Activated naive CD4-positive, alpha-beta T cell treated with anti-CD3 and anti-CD28 coated beads for 36 hours (primary cell): Measurements from ENCODE around the gene NEDD9. TPM values are rescaled to one million over a fixed set of nuclear protein-coding genes. Genes with fewer than 3 reads are reported as not detected.

Source experiments
- CTCF ChIA-PET: fragments of 350-600 bp; sonication (Branson Sonifier 250); formaldehyde crosslinking; loops from one replicate; lab custom pipeline; 2021; ENCODE audit warnings: antibody characterized with exemption; lab: Charles Lee
- DNase-seq: peaks from one replicate; pipeline ENCODE4 v3.0.0-alpha.2; 2020
- H3K27ac Mint-ChIP-seq: one replicate; pipeline ENCODE4 v1.8.0; 2021; ENCODE audit warnings: mild to moderate bottlenecking, mixed read lengths
- H3K27me3 Mint-ChIP-seq: one replicate; pipeline ENCODE4 v1.8.0; 2021; ENCODE audit warnings: low read depth, mixed read lengths
- H3K36me3 Mint-ChIP-seq: one replicate; pipeline ENCODE4 v1.8.0; 2021; ENCODE audit warnings: low read depth, mixed read lengths
- H3K4me1 Mint-ChIP-seq: one replicate; pipeline ENCODE4 v1.8.0; 2021; ENCODE audit warnings: low read depth, mixed read lengths
- H3K4me3 Mint-ChIP-seq: one replicate; pipeline ENCODE4 v1.8.0; 2021; ENCODE audit warnings: mild to moderate bottlenecking, moderate library complexity, mixed read lengths
- H3K9me3 Mint-ChIP-seq: one replicate; pipeline ENCODE4 v1.8.0; 2021; ENCODE audit warnings: mixed read lengths
- intact Hi-C: fragments of 100-400 bp; cut with micrococcal nuclease; formaldehyde crosslinking; loops from one replicate; pipeline ENCODE4 v1.15.1; 2023
- total RNA-seq, 2 experiments: library from RNA; stranded (reverse); gene quantifications; one replicate each; pipeline ENCODE4 v1.2.3, GENCODE V29; 2021

Gene NEDD9
- total RNA-seq, 2 experiments from 2014 or later, result 17.5 to 18.8 TPM

DNA sequence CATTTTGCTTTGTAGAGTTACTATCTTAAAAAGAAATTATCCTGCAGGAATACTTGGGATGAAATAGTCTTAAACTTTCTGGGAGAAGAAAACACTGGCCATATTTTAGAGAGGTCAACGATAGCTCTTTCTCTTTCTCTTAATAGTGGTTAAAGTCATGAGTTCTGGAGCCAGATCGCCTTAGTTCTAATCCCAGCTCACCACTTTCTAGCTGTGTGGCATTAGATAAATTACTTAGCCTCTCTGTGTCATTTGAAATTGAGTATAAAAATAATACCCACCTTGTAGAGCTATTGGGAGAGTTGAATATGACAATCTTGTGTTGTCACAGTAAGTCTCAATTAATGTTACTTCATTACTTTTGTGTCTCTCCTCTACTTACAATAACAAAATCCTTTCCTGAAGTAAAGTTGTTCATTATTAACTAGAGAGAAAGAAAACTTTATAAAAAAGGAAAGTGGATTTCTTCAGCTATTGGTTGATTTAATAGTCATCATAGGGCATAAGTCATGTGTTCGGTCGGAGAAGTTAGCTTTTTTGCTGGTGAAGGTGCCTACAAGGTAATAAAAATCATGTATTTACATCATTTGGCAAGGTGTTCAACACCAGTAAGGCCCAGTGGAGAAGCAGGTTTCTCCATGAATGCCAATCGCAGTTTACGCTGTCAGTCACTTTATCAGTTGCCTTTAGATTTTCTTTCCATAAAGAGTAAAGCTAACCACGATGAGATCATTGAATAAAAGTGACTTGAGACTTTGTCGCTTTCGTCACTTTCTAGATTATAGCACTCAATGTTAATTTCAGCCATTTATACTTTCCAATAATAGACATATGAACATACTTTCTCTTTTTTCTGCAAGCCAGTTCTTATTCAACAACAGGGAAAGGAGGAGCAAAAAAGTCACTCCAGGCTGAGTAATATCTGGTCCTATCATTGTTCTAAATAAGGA is 2.0 kb downstream of the NEDD9 start:
- Mint-ChIP-seq H3K4me1 (peaks cover 34% of the 10 kb centered on the region), H3K27ac (no peak overlapping the region), H3K27me3 (peaks cover 2% of the 10 kb centered on the region), H3K36me3 (peaks cover 2% of the 10 kb centered on the region), H3K4me3 (peak overlapping the region; percentile 87), H3K9me3 (no peaks in the 10 kb centered on the region)
- DNase-seq, result no peak
- CTCF ChIA-PET, result interaction anchor here (0.5 to 2.5 kb wide), 7 partner anchors 58 to 265 kb away, joined by 3 to 11 read pairs (median 3); no protein-coding TSS in a partner anchor
- intact Hi-C loops, result loop anchor here (5.0 kb wide), 1 partner anchor 497 kb away; no protein-coding TSS in a partner anchor

- H3K27ac Mint-ChIP-seq, result no peak overlapping the region
Observed at GRCh38 chr6:11229655-11230046, 2.8 kb downstream of the NEDD9 start.

GRCh38 chr6:11228935-11229654 is 3.4 kb downstream of the NEDD9 start:
- intact Hi-C loops, result no loop called here
- peaks cover 2% of the 10 kb centered on the region for H3K36me3 Mint-ChIP-seq
- no peak overlapping the region for H3K27ac Mint-ChIP-seq
- DNase-seq, result no peak
- CTCF ChIA-PET, result no interaction called here
- peaks cover 42% of the 10 kb centered on the region for H3K4me1 Mint-ChIP-seq
- peaks cover 2% of the 10 kb centered on the region for H3K27me3 Mint-ChIP-seq
- no peak overlapping the region for H3K4me3 Mint-ChIP-seq
- H3K9me3 Mint-ChIP-seq, result peaks cover 2% of the 10 kb centered on the region

More at GRCh38 chr6:11229655-11230046, 2.8 kb downstream of the NEDD9 start:
- Mint-ChIP-seq H3K36me3 (peaks cover 2% of the 10 kb centered on the region), H3K4me1 (peaks cover 40% of the 10 kb centered on the region), H3K4me3 (no peak overlapping the region), H3K9me3 (peaks cover 2% of the 10 kb centered on the region), H3K27me3 (peaks cover 2% of the 10 kb centered on the region)
- intact Hi-C loops, result loop anchor here (5.0 kb wide), 1 partner anchor 498 kb away; no protein-coding TSS in a partner anchor
- CTCF ChIA-PET, result interaction anchor here (1.7 to 2.5 kb wide), 2 partner anchors 58 to 266 kb away, joined by 5 to 11 read pairs; no protein-coding TSS in a partner anchor
- DNase-seq, result no peak

GRCh38 chr6:11227698-11228097 is 4.8 kb downstream of the NEDD9 start:
- H3K27ac Mint-ChIP-seq, result no peak overlapping the region
- no peak overlapping the region for H3K4me3 Mint-ChIP-seq

GRCh38 chr6:11226005-11226404 is 6.5 kb downstream of the NEDD9 start:
- Mint-ChIP-seq H3K36me3 (peaks cover 2% of the 10 kb centered on the region), H3K4me3 (no peak overlapping the region), H3K27me3 (no peaks in the 10 kb centered on the region), H3K9me3 (peaks cover 2% of the 10 kb centered on the region), H3K27ac (no peak overlapping the region), H3K4me1 (peaks cover 35% of the 10 kb centered on the region)
- DNase-seq, result no peak
- intact Hi-C loops, result no loop called here
- CTCF ChIA-PET, result no interaction called here

More at GRCh38 chr6:11227698-11228097, 4.8 kb downstream of the NEDD9 start:
- H3K36me3 Mint-ChIP-seq, result peaks cover 2% of the 10 kb centered on the region
- intact Hi-C loops, result no loop called here
- peaks cover 41% of the 10 kb centered on the region for H3K4me1 Mint-ChIP-seq
- H3K27me3 Mint-ChIP-seq, result peaks cover 2% of the 10 kb centered on the region
- CTCF ChIA-PET, result no interaction called here
- H3K9me3 Mint-ChIP-seq, result peaks cover 2% of the 10 kb centered on the region
- no peak for DNase-seq

GRCh38 chr6:11224966-11225463 is 7.5 kb downstream of the NEDD9 start:
- Mint-ChIP-seq H3K9me3 (peaks cover 2% of the 10 kb centered on the region), H3K27ac (peak overlapping the region; percentile 46), H3K27me3 (no peaks in the 10 kb centered on the region), H3K36me3 (peaks cover 2% of the 10 kb centered on the region), H3K4me1 (peaks cover 28% of the 10 kb centered on the region), H3K4me3 (no peak overlapping the region)
- CTCF ChIA-PET, result interaction anchor here (0.6 to 0.7 kb wide), 3 partner anchors 13 to 300 kb away, joined by 3 to 6 read pairs (median 3); no protein-coding TSS in a partner anchor
- DNase-seq, result no peak
- intact Hi-C loops, result loop anchor here (1.0 to 2.0 kb wide), 2 partner anchors 7 to 26 kb away; partner anchors contain the start of gene NEDD9

DNA sequence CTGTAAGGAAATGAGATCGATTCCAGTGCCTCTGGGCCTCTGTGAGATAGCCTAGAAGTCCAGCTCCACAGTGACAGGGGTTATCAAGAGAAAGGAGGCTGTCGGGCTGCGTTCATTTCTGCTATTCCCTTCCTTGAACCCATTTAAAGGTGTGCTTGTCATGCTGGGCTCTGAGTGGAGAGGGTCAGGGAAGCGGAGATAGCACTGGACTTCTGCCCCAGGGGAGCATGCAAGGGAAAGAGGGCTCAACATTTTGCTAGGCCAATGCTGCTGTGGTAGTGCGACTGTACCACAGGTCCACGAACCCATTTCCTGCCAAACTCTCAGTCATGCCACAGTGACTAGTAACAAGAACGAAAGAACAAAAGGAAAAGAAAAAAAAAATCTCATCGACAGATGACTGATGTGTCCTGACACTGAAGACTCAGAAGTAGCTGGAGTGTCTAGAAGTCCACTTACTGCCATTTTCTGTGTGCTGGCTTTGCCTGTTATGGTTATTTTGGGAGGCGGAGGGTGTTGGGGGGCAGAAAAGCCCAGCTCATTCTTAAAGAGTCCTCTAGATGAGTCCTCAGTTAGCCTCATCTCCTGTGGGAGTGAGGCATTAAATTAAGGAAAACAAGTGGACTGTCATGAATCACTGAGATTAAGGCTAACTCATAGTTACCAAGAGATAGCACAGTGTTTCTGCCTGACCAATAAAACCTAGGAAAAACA is 8.1 kb downstream of the NEDD9 start:
- peak overlapping the region; percentile 46 for H3K27ac Mint-ChIP-seq
- H3K27me3 Mint-ChIP-seq, result no peaks in the 10 kb centered on the region
- intact Hi-C loops, result loop anchor here (1.0 to 2.0 kb wide), 2 partner anchors 8 to 26 kb away; partner anchors contain the start of gene NEDD9
- H3K36me3 Mint-ChIP-seq, result peaks cover 2% of the 10 kb centered on the region
- DNase-seq, result peak; percentile 63
- CTCF ChIA-PET, result interaction anchor here (0.6 to 2.3 kb wide), 4 partner anchors 13 to 300 kb away, joined by 3 to 11 read pairs (median 4); no protein-coding TSS in a partner anchor
- peaks cover 28% of the 10 kb centered on the region for H3K4me1 Mint-ChIP-seq
- H3K9me3 Mint-ChIP-seq, result peaks cover 2% of the 10 kb centered on the region
- H3K4me3 Mint-ChIP-seq, result no peak overlapping the region

DNA sequence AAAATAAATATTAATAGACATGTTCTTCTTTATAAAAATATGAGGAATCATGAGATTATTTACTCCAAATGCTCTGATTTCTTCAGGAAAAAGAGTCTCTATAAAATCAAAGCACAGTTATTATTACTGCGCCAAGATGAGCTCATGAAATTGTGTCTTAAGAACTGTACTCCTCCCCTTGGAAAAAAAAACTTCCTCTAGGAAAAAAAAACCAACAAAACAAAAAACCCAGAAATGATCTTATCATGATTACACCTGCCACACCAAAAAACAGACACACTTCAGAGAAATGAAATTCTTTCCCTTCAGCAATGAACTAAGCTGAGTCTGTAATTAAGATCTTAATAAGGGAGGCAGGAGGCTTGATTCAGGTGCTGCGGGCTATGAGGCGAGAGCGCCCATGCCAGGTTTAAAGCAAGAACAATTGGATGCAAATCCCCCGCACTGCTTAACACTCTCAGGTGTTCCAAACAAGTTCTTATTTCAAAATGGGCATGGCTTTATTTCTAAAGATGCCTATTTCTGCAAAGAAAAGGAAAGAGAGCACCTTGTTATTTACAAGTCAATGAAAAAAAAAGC is 9.1 kb downstream of the NEDD9 start:
- Mint-ChIP-seq H3K27me3 (no peaks in the 10 kb centered on the region), H3K4me3 (no peak overlapping the region), H3K36me3 (peaks cover 2% of the 10 kb centered on the region), H3K27ac (no peak overlapping the region), H3K9me3 (peaks cover 2% of the 10 kb centered on the region), H3K4me1 (peaks cover 30% of the 10 kb centered on the region)
- CTCF ChIA-PET, result interaction anchor here (2.3 kb wide), 1 partner anchor 272 kb away, joined by 11 read pairs; no protein-coding TSS in a partner anchor
- intact Hi-C loops, result no loop called here
- DNase-seq, result no peak

DNA sequence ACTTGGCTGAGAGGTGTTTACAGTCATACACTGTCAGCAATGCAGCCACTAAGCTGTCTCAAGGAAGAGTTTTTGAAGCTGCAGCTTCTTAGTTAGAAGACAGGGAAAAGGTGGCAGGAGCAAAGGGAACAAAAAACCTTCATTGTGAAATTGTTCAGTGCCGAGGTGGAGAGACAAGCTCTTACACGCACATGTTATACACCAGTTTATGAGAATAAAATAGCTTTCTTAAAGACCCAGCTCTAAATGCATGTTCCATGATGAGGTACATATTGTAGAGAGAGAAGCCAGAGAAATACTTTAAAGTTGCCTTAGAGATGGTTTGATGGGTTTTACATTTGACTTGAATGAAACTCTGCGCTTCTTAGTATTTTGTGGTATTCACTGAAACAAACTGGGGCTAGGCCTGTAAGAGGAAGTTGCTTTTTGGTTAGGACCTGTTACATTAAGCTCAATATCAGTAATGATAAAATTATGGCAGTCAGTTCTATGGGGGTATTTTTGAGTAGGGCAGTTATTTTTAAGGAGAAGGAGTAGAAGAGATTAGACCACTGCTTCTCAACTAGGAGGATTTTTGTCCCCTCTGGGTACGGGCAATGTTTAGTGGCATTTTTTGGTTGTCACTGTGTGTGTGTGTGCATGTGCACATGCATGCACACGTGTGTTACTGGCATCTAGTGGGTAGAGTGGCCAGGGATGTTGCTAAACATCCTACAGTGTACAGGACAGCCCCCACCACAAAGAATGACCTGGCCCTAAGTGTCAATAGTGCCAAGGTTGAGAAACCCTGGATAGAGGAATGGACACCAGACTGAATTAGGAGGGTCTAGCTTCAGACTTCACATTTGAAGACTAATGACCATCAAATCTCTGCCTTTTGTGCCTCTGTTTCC is 9.8 kb downstream of the NEDD9 start:
- no peak overlapping the region for H3K27ac Mint-ChIP-seq
- H3K36me3 Mint-ChIP-seq, result peaks cover 2% of the 10 kb centered on the region
- no peak overlapping the region for H3K4me3 Mint-ChIP-seq
- peaks cover 32% of the 10 kb centered on the region for H3K4me1 Mint-ChIP-seq
- DNase-seq, result no peak
- CTCF ChIA-PET, result interaction anchor here (0.9 to 2.3 kb wide), 2 partner anchors 33 to 273 kb away, joined by 3 to 11 read pairs; no protein-coding TSS in a partner anchor
- H3K9me3 Mint-ChIP-seq, result peaks cover 2% of the 10 kb centered on the region
- intact Hi-C loops, result no loop called here
- H3K27me3 Mint-ChIP-seq, result no peaks in the 10 kb centered on the region

DNA sequence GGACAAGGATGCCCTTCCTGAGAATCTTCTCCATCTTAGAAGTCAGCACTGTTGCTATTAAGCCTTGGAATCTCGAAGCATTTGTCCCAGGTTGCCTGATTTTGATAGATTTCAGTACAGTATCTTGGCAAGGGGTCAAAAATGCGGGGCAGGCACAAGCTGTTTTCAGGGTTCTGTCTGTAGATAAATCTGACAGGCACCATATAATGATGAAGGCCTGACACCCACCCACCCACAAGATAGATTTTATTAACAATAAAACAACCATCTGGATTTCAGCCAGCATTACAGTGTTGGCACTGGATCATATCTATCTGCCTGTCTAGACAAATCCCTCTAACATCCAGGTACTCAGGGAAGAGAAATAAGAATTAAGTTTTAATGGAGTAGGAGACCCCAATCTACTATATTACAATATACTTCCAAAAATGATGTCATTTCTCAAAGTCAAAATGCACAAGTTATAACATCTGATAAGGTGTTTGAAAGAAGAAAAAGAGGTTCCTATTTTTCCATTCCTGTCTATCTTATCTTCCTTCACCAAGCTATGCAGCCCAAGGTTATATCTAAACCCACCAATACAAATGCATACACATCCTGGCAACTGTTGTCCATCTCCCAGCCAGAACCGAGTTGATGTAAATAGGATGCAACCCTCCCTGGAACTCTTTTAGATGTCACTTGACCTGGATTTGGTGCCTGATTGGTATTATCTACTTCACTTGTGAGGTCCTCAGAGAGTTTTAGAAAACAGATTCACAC is 10.7 kb downstream of the NEDD9 start:
- H3K4me3 Mint-ChIP-seq, result no peak overlapping the region
- H3K9me3 Mint-ChIP-seq, result peaks cover 2% of the 10 kb centered on the region
- H3K27ac Mint-ChIP-seq, result no peak overlapping the region
- peaks cover 39% of the 10 kb centered on the region for H3K4me1 Mint-ChIP-seq
- intact Hi-C loops, result no loop called here
- CTCF ChIA-PET, result interaction anchor here (0.9 to 2.3 kb wide), 2 partner anchors 33 to 274 kb away, joined by 3 to 11 read pairs; no protein-coding TSS in a partner anchor
- no peaks in the 10 kb centered on the region for H3K27me3 Mint-ChIP-seq
- no peak for DNase-seq
- H3K36me3 Mint-ChIP-seq, result peaks cover 2% of the 10 kb centered on the region
